ENCODE data around the gene SF3A2. TPM values are rescaled to one million over a fixed set of nuclear protein-coding genes. Genes with fewer than 3 reads are reported as not detected.

SF3A2 gene
- total and polyA plus RNA-seq, 2 donors (not counting 3 experiments of a cell fraction or from before 2014, with no cell fraction given), result 21.5 to 164 TPM

DNA sequence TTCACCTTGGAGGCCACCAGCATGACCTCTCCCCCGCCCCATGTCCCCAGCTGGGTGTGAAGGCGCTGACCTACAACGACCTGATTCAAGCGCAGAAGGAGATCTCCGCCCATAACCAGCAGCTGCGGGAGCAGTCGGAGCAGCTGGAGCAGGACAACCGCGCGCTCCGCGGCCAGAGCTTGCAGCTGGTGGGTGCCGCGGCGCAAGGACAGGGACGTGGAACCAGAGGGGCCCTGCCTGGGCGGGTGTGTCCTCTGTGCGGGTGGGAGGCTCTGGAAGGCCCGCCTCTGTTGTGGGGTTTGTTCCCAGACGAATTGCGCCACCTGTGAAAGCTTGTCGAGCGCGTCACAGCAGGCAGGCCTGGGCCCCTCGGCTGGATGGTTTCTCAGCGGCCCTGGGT, 22.8 kb upstream of the SF3A2 start:
- TF ChIP-seq FOS (IDR thresholded peaks at IDR 0.05; ENCODE audit: borderline replicate concordance, insufficient read depth, low read length) (no peak), EZH2 (IDR thresholded peaks at IDR 0.05; ENCODE audit: borderline replicate concordance, low read depth, low read length, severe bottlenecking) (no peak), POLR2AphosphoS5 (IDR thresholded peaks at IDR 0.05; ENCODE audit: insufficient read depth, low read depth, low read length) (no peak), POLR2A (IDR thresholded peaks at IDR 0.05; ENCODE audit: low read depth, low read length) (no peak), JUN (IDR thresholded peaks at IDR 0.05; ENCODE audit: borderline replicate concordance, insufficient read depth, insufficient read length, low read depth) (no peak), MAX (IDR thresholded peaks at IDR 0.05; ENCODE audit: insufficient read depth, insufficient read length) (no peak), GATA2 (IDR thresholded peaks at IDR 0.05; ENCODE audit: insufficient read depth, insufficient read length, low read depth, low read length) (no peak), MYC (IDR thresholded peaks at IDR 0.05; ENCODE audit: low read depth, low read length) (no peak), CTCF (IDR thresholded peaks at IDR 0.05; ENCODE audit: extremely low read depth in 1 of 2, insufficient read depth in 1 of 2, low read depth in 1 of 2, low read length in 2 of 2) (no peak)
- Histone ChIP-seq H3K27me3 (ENCODE audit: control insufficient read depth in 2 of 2, insufficient read depth in 2 of 2, low read length in 2 of 2) (no peaks in the 10 kb centered on the region), H4K20me1 (replicated peaks; ENCODE audit: control insufficient read depth, extremely low read depth, insufficient read depth, low read length) (no peaks in the 10 kb centered on the region), H3K4me2 (ENCODE audit: insufficient read depth, low read length) (no peak overlapping the region), H2AFZ (ENCODE audit: low read depth, low read length) (no peak overlapping the region), H3K36me3 (ENCODE audit: control insufficient read depth in 2 of 2, extremely low read depth in 1 of 2, insufficient read depth in 2 of 2, low read length in 2 of 2) (peaks cover 12 to 50% of the 10 kb centered on the region in 2 experiments), H3K9ac (replicated peaks; ENCODE audit: extremely low read depth, insufficient read depth, low read length) (no peak overlapping the region), H3K4me1 (ENCODE audit: control insufficient read depth, extremely low read depth, insufficient read depth, low read length) (no peaks in the 10 kb centered on the region), H3K4me3 (replicated peaks in 1 of 3; ENCODE audit: insufficient read depth in 1 of 3, low read depth in 1 of 3, low read length in 3 of 3) (no peak overlapping the region), H3K9me1 (replicated peaks; ENCODE audit: control insufficient read depth, extremely low read depth, insufficient read depth, low read length) (no peaks in the 10 kb centered on the region), H3K79me2 (ENCODE audit: control insufficient read depth, insufficient read depth, low read length) (no peaks in the 10 kb centered on the region), H3K27ac (ENCODE audit: insufficient read depth, low read depth, low read length) (no peak overlapping the region), H3K9me3 (replicated peaks; ENCODE audit: control insufficient read depth, insufficient read depth, low read length) (no peaks in the 10 kb centered on the region)
- FAIRE-seq (no peak), DNase-seq (ENCODE audit: low read depth, low spot score) (no peak)
- ChIA-PET CTCF (interaction anchor here (2.0 kb wide), 1 partner anchor 58 kb away, joined by 6 read pairs; no protein-coding TSS in a partner anchor), POLR2A (no interaction called here)
- no TSS peak for BruUV-seq (replicated peaks)
- intact Hi-C loops (cut with micrococcal nuclease) (no loop called here), dilution Hi-C loops (cut with MboI; ENCODE audit: extremely low pct_ligation_motif_present, low sequenced_read_pairs) (no loop called here)

Measured in endothelial cell of umbilical vein (primary cell).